AG04450 (cell line): ENCODE data around the gene MED29. TPM values are rescaled to one million over a fixed set of nuclear protein-coding genes. Genes with fewer than 3 reads are reported as not detected.

ENCODE experiments used
- CTCF ChIA-PET: fragments of 300-600, 350-600 bp; formaldehyde crosslinking; extraction: SDS; loops from one replicate; lab custom pipeline; 2022; ENCODE audit warnings: antibody characterized with exemption, inconsistent platforms; lab: Charles Lee
- POLR2A ChIA-PET: fragments of 350-600 bp; formaldehyde crosslinking; extraction: SDS; loops from one replicate; lab custom pipeline; 2021; ENCODE audit warnings: antibody characterized with exemption, inconsistent platforms; lab: Yijun Ruan, JAX
- DNase-seq: peaks from one replicate; pipeline ENCODE4 v3.0.0-alpha.2; 2011; ENCODE audit warnings: low read depth, low spot score
- H3K27ac ChIP-seq: one replicate; pipeline ENCODE4 v1.5.1; 2012; ENCODE audit warnings: low read depth, low read length, control low read depth
- H3K27me3 ChIP-seq: one replicate; pipeline ENCODE4 v1.6.0; 2012; ENCODE audit warnings: low read length; ENCODE audit not compliant: control insufficient read depth, insufficient read depth
- H3K4me3 ChIP-seq: 2 replicates; pipeline ENCODE4 v1.5.1; 2011; ENCODE audit warnings: mild to moderate bottlenecking, low read depth, low read length, control low read depth
- H3K9me3 ChIP-seq: 2 replicates; pipeline ENCODE4 v1.5.1; 2012; ENCODE audit warnings: low read length; ENCODE audit not compliant: control insufficient read depth, insufficient read depth
- CTCF ChIP-seq: IDR thresholded peaks from 2 replicates; pipeline ENCODE4 v1.5.1; 2011; ENCODE audit warnings: low read depth, low read length, control low read depth, inconsistent platforms
- polyA plus RNA-seq: library from polyadenylated mRNA; depleted of rRNA; stranded (reverse); fragments of >200 nt; gene quantifications from 2 replicates; pipeline ENCODE4 v1.2.3, GENCODE V29; 2011

The MED29 gene
- polyA plus RNA-seq, 1 experiment = 28.0 TPM

- CTCF ChIA-PET = interaction anchor here (2.2 kb wide), 1 partner anchor 15 kb away, joined by 67 read pairs; no protein-coding TSS in a partner anchor
- no peak for DNase-seq
- POLR2A ChIA-PET = interaction anchor here (1.2 to 4.5 kb wide), 6 partner anchors 14 to 23 kb away, joined by 6 to 44 read pairs (median 10); partner anchors contain the start of genes MED29, PAF1 and RPS16
- Histone ChIP-seq H3K27me3 (no peaks in the 10 kb centered on the region), H3K9me3 (peaks cover 5% of the 10 kb centered on the region; the same call in 1 of the 2 replicates), H3K4me3 (peak overlapping the region; percentile 84), H3K27ac (peak overlapping the region; percentile 92)
- TF ChIP-seq CTCF = no peak
Observed at GRCh38 chr19:39412867-39413271, 21.7 kb downstream of the MED29 start.

GRCh38 chr19:39413272-39413910 lies 22.2 kb downstream of the MED29 start:
- H3K9me3 ChIP-seq = no peaks in the 10 kb centered on the region; the same call in 1 of the 2 replicates
- DNase-seq = no peak
- peak overlapping the region; percentile 84 for H3K4me3 ChIP-seq
- peak overlapping the region; percentile 92 for H3K27ac ChIP-seq
- POLR2A ChIA-PET = interaction anchor here (0.6 to 4.5 kb wide), 6 partner anchors 8 to 32 kb away, joined by 3 to 44 read pairs (median 7); partner anchors contain the start of gene RPS16
- TF ChIP-seq CTCF = no peak
- CTCF ChIA-PET = interaction anchor here (1.0 kb wide), 1 partner anchor 14 kb away, joined by 3 read pairs; no protein-coding TSS in a partner anchor
- no peaks in the 10 kb centered on the region for H3K27me3 ChIP-seq

DNA sequence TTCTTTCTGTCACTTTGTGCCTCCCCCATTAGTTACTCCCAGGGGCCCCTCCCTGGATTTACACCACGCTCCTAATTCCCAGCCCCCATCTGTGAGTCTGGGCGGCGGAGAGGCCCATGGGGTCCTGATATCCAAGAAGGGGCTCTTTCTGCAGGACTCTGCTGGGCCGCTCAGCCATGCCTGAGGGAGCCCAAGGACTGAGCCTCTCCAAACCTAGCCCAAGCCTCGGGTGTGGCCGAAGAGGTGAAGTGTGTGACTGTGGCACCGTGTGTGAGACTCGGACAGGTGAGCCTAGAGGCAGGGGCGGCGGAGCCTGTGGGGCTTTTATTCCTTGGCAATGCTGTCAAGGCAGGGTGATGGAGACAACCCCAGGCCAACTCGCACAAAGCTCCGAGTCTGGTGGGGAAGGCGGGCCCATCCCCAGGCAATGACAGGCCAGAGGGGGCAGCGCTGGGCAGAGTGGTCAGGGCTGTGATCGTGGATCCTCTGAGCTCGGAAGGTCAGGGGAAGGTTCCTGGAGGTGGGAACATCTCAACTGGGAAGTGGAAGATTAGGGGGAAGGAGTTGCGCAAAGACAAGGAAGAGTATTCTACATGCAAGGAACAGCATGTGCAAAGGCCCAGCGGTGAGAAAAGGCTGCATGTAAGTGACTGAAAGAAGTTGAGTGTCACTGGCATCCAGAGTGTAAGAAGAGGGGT lies 22.9 kb downstream of the MED29 start:
- Histone ChIP-seq H3K27ac (peak overlapping the region; percentile 92), H3K27me3 (no peaks in the 10 kb centered on the region), H3K9me3 (no peaks in the 10 kb centered on the region; the same call in 1 of the 2 replicates), H3K4me3 (peak overlapping the region; percentile 84)
- TF ChIP-seq CTCF = peak; percentile 35; the same call in 1 of the 2 replicates
- no peak for DNase-seq
- ChIA-PET CTCF (interaction anchor here (1.0 kb wide), 1 partner anchor 13 kb away, joined by 3 read pairs; no protein-coding TSS in a partner anchor), POLR2A (interaction anchor here (0.6 to 4.5 kb wide), 7 partner anchors 8 to 31 kb away, joined by 3 to 44 read pairs (median 6); partner anchors contain the start of genes RPS16 and SUPT5H)

GRCh38 chr19:39415111-39416046 lies 24.2 kb downstream of the MED29 start:
- CTCF ChIA-PET = interaction anchor here (0.6 to 1.5 kb wide), 2 partner anchors 20 to 228 kb away, joined by 5 read pairs; partner anchors contain the start of gene RPS16
- peak overlapping the region; percentile 84 for H3K4me3 ChIP-seq
- no peak for DNase-seq
- no peaks in the 10 kb centered on the region; the same call in 1 of the 2 replicates for H3K9me3 ChIP-seq
- H3K27me3 ChIP-seq = no peaks in the 10 kb centered on the region
- peak overlapping the region; percentile 39 for H3K27ac ChIP-seq
- POLR2A ChIA-PET = interaction anchor here (0.9 to 4.5 kb wide), 3 partner anchors 17 to 30 kb away, joined by 3 to 44 read pairs (median 8); partner anchors contain the start of genes RPS16 and SUPT5H
- 0 out of 2 replicates have a peak, but pooled peaks have one; percentile 4 for TF ChIP-seq CTCF
